HepG2 (cell line): Measurements from ENCODE around the gene VAV2. TPM values are rescaled to one million over a fixed set of nuclear protein-coding genes. Genes with fewer than 3 reads are reported as not detected.

Experiments used
- ATAC-seq: fragments of 200-7000 bp; cut with Tn5 transposase; 3 replicates; pipeline ENCODE4 v1.9.1; 2020; ENCODE audit warnings: mild to moderate bottlenecking, moderate library complexity
- BruUV-seq: library from RNA; stranded (reverse); fragments of 400-500 nt; replicated peaks from 2 replicates; lab custom pipeline; 2021; lab: Mats Ljungman, UMichigan
- CTCF ChIA-PET: fragments of 300-600 bp; formaldehyde crosslinking; extraction: SDS; loops from one replicate; lab custom pipeline; 2021; ENCODE audit warnings: low total read pairs, inconsistent platforms, low intra/inter-chr PET ratio; lab: Yijun Ruan, JAX
- POLR2A ChIA-PET: fragments of 350-600 bp; sonication (Branson Sonifier 250); formaldehyde crosslinking; loops from one replicate; lab custom pipeline; 2020; ENCODE audit warnings: antibody characterized with exemption, inconsistent platforms; lab: Yijun Ruan, JAX
- DNase-seq: peaks from one replicate; pipeline ENCODE4 v3.0.0-alpha.2; 2015; ENCODE audit warnings: low spot score
- FAIRE-seq: peaks from 3 replicates; lab custom pipeline; 2011; peaks lifted over from hg19 to GRCh38; lab: Jason Lieb, UNC
- H2AFZ ChIP-seq: one replicate; pipeline ENCODE4 v1.6.1; 2011; ENCODE audit warnings: low read length, inconsistent platforms
- H3K27ac ChIP-seq: fragments of 300-600 bp; 3 replicates; pipeline ENCODE4 v1.8.0; 2011; ENCODE audit warnings: mixed run types, mild to moderate bottlenecking, mixed read lengths, low read length, inconsistent platforms; ENCODE audit not compliant: insufficient read depth; ENCODE audit errors: extremely low read length
- H3K27me3 ChIP-seq, 2 experiments: fragments of 200-600 bp in 1 of 2; 2 replicates in 1 of 2; 3 replicates in 1 of 2; pipeline versions ENCODE4 v1.6.0 to v1.8.0; 2011; ENCODE audit warnings: low read length in 2 of 2, mild to moderate bottlenecking in 2 of 2, moderate library complexity in 2 of 2, inconsistent platforms in 1 of 2; ENCODE audit not compliant: insufficient read depth in 2 of 2, control insufficient read depth in 1 of 2
- H3K36me3 ChIP-seq, 2 experiments: fragments of 200-600 bp in 1 of 2; replicated peaks in 1 of 2; 2 replicates in 1 of 2; 3 replicates in 1 of 2; pipeline versions ENCODE4 v1.5.1 to v1.8.0; 2011; ENCODE audit warnings: low read length in 2 of 2, inconsistent platforms in 1 of 2; ENCODE audit not compliant: insufficient read depth in 2 of 2, control insufficient read depth in 1 of 2
- H3K4me1 ChIP-seq: 2 replicates; pipeline ENCODE4 v1.5.1; 2012; ENCODE audit warnings: low read length, inconsistent platforms; ENCODE audit not compliant: insufficient read depth
- H3K4me2 ChIP-seq: 2 replicates; pipeline ENCODE4 v1.6.0; 2011; ENCODE audit warnings: low read depth, low read length, inconsistent platforms
- H3K4me3 ChIP-seq, 3 experiments: fragments of 200-600 bp in 1 of 3; sonication (generic), shearing (Covaris generic) in 1 of 3; replicated peaks in 1 of 3; 2 replicates each; pipeline ENCODE4 v1.5.1; 2011 to 2016; ENCODE audit warnings: low read length in 3 of 3, inconsistent platforms in 2 of 3, low read depth in 2 of 3, mild to moderate bottlenecking in 2 of 3, control low read depth in 1 of 3, mixed read lengths in 1 of 3; ENCODE audit not compliant: insufficient read depth in 1 of 3
- H3K79me2 ChIP-seq: one replicate; pipeline ENCODE4 v1.6.1; 2011; ENCODE audit warnings: low read length, inconsistent platforms; ENCODE audit not compliant: insufficient read depth
- H3K9ac ChIP-seq: 2 replicates; pipeline ENCODE4 v1.6.0; 2011; ENCODE audit warnings: mild to moderate bottlenecking, low read depth, low read length, inconsistent platforms; ENCODE audit not compliant: insufficient read depth
- H3K9me3 ChIP-seq: 2 replicates; pipeline ENCODE4 v1.5.1; 2012; ENCODE audit warnings: mild to moderate bottlenecking, low read length
- H4K20me1 ChIP-seq: 2 replicates; pipeline ENCODE4 v1.6.0; 2011; ENCODE audit warnings: inconsistent platforms, mild to moderate bottlenecking, low read length, moderate library complexity; ENCODE audit not compliant: insufficient read depth
- AGO2 ChIP-seq: fragments of 200-400 bp; formaldehyde crosslinking; optimal IDR thresholded peaks from 2 replicates; pipeline ENCODE3; 2017; ENCODE audit warnings: mild to moderate bottlenecking, low read depth, low read length, moderate library complexity
- CENPT ChIP-seq: sonication (generic); formaldehyde crosslinking; IDR thresholded peaks from 2 replicates; pipeline ENCODE4 v1.8.0; 2022; ENCODE audit warnings: low read depth, mild to moderate bottlenecking, moderate library complexity, missing genetic modification reagents
- EEA1 ChIP-seq: sonication (generic); formaldehyde crosslinking; IDR thresholded peaks from 2 replicates; pipeline ENCODE4 v1.5.1; 2020; ENCODE audit warnings: mild to moderate bottlenecking, missing genetic modification reagents, borderline replicate concordance
- MXI1 ChIP-seq: IDR thresholded peaks from 3 replicates; pipeline ENCODE4 v1.6.1; 2012; ENCODE audit warnings: low read depth, low read length, inconsistent platforms, borderline replicate concordance
- STAG1 ChIP-seq: sonication (generic); formaldehyde crosslinking; IDR thresholded peaks from 2 replicates; pipeline ENCODE4 v1.4.0; 2020; ENCODE audit warnings: missing genetic modification reagents
- ZBTB38 ChIP-seq: sonication (generic); formaldehyde crosslinking; IDR thresholded peaks from 2 replicates; pipeline ENCODE4 v1.5.1; 2020; ENCODE audit warnings: mild to moderate bottlenecking, missing genetic modification reagents
- ZNF451 ChIP-seq: sonication (generic); formaldehyde crosslinking; IDR thresholded peaks from 2 replicates; pipeline ENCODE4 v1.5.0; 2020; ENCODE audit warnings: mild to moderate bottlenecking, missing genetic modification reagents
- WGBS: methylation state at CpG from one replicate; pipeline ENCODE4 v1.1.6; 2017; ENCODE audit warnings: low lambda C conversion rate; 5-methylcytosine and 5-hydroxymethylcytosine counted together
- in situ Hi-C: cut with HindIII; loops from 2 replicates; pipeline ENCODE4 v1.10.0; 2017; ENCODE audit warnings: low pct_unique_long_range_greater_than_20kb; ENCODE audit not compliant: extremely low pct_ligation_motif_present
- intact Hi-C: fragments of 100-400 bp; cut with micrococcal nuclease; formaldehyde crosslinking; loops from one replicate; pipeline ENCODE4 v1.10.0; 2022; ENCODE audit not compliant: unreplicated experiment
- polyA plus RNA-seq, 8 experiments: library from polyadenylated mRNA; depleted of rRNA in 3 of 8; stranded (reverse) in 7 of 8; unstranded in 1 of 8; fragments of >200 nt; fragmentation: Illumina TruSeq in 4 of 8; extraction: Trizol in 4 of 8; gene quantifications; 2 replicates each; pipeline versions ENCODE4 v1.2.1 to v1.2.3, GENCODE V29; 2011 to 2016; ENCODE audit warnings: low read depth in 4 of 8, missing spikeins in 1 of 8, mixed read lengths in 1 of 8; ENCODE audit not compliant: insufficient read depth in 1 of 8
- total RNA-seq, 5 experiments: library from RNA; depleted of rRNA; stranded (reverse); fragments of >200 nt; fragmentation: Illumina TruSeq; extraction: Trizol; gene quantifications; 2 replicates each; pipeline ENCODE4 v1.2.3, GENCODE V29; 2016; ENCODE audit warnings: low read depth in 1 of 5
- TF ChIP-seq, protein P1 (sequence below): sonication (generic); formaldehyde crosslinking; IDR thresholded peaks from 2 replicates; pipeline ENCODE4 v1.4.0; 2020; ENCODE audit warnings: missing genetic modification reagents
- TF ChIP-seq, protein P2 (sequence below): sonication (generic); formaldehyde crosslinking; IDR thresholded peaks from 2 replicates; pipeline ENCODE4 v1.9.0; 2021; ENCODE audit warnings: missing genetic modification reagents, borderline replicate concordance
- TF ChIP-seq, protein P3 (sequence below): IDR thresholded peaks from 2 replicates; pipeline ENCODE4 v1.6.1; 2016
- TF ChIP-seq, protein P4 (sequence below): sonication (generic); formaldehyde crosslinking; IDR thresholded peaks from 2 replicates; pipeline ENCODE4 v1.5.1; 2020; ENCODE audit warnings: mild to moderate bottlenecking, missing genetic modification reagents, moderate library complexity

Gene VAV2
- total and polyA plus RNA-seq, 2 of the 13 experiments (the other 11 are each of a cell fraction or from before 2014, with no cell fraction given), result 22.5 to 22.9 TPM

DNA sequence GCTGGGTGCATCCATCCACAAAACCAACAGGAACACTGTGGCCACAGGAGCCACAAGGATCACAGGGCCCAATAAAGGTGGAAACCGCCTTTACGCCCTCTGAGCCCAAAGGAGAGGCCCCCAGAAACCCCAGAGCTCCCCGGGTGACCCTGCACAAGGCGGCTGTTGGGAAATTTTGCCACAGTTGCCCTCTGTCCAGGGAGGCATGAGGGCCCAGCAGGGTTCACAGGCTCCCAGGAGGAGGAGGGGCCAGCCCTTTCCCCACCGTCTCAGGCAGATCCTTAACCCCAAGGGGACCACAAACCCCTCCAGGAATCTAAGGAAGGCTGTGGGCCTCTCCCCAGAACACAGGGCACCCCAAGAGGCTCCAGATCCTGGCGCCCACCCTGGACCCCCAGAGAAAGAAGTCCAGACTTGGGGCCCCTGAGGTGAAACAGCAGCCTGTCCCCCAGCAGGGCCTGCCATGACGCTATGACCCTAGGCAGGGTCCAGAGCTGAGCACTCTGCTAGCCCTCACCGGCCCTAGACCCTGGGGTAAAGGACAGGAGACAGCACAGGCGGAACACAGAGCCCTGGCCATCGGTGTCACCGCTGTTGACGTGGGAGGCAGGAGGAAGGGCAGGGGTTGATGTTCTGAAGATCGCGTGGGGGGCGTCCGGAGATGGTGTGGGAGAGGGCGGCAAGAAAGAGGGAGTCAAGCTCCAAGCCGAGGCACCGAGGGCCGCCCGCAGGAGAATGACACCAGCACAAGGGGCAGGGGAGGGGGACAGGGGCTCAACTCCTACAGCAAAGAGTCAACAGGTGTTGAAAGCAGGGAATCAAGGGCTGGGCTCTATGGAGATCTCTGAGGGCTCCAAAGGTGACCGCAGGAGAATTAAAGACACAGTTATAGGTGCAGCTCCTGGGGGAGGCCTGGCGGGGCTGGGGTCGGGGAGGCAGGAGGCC, 97.5 kb downstream of the VAV2 start:
- no peak overlapping the region for H3K9ac ChIP-seq
- ChIA-PET CTCF (no interaction called here), POLR2A (interaction anchor here (1.3 kb wide), 1 partner anchor 12 kb away, joined by 3 read pairs; no protein-coding TSS in a partner anchor)
- H3K36me3 ChIP-seq, result peaks cover 2 to 6% of the 10 kb centered on the region in 2 experiments; a peak in 2 of 5 replicates
- DNase-seq (no peak), FAIRE-seq (no peak), ATAC-seq (no peak)
- peak overlapping the region; percentile 96 for H3K27ac ChIP-seq
- 91% methylated on average over 18 of the region's 24 CpGs for WGBS
- in situ Hi-C loops (no loop called here), intact Hi-C loops (no loop called here)
- no peaks in the 10 kb centered on the region for H4K20me1 ChIP-seq
- TF ChIP-seq ZBTB38, result peak; percentile 98
- TF ChIP-seq, protein P1, sequence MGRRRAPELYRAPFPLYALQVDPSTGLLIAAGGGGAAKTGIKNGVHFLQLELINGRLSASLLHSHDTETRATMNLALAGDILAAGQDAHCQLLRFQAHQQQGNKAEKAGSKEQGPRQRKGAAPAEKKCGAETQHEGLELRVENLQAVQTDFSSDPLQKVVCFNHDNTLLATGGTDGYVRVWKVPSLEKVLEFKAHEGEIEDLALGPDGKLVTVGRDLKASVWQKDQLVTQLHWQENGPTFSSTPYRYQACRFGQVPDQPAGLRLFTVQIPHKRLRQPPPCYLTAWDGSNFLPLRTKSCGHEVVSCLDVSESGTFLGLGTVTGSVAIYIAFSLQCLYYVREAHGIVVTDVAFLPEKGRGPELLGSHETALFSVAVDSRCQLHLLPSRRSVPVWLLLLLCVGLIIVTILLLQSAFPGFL (CRISPR knock-in tag), result no peak
- TF ChIP-seq, protein P2, sequence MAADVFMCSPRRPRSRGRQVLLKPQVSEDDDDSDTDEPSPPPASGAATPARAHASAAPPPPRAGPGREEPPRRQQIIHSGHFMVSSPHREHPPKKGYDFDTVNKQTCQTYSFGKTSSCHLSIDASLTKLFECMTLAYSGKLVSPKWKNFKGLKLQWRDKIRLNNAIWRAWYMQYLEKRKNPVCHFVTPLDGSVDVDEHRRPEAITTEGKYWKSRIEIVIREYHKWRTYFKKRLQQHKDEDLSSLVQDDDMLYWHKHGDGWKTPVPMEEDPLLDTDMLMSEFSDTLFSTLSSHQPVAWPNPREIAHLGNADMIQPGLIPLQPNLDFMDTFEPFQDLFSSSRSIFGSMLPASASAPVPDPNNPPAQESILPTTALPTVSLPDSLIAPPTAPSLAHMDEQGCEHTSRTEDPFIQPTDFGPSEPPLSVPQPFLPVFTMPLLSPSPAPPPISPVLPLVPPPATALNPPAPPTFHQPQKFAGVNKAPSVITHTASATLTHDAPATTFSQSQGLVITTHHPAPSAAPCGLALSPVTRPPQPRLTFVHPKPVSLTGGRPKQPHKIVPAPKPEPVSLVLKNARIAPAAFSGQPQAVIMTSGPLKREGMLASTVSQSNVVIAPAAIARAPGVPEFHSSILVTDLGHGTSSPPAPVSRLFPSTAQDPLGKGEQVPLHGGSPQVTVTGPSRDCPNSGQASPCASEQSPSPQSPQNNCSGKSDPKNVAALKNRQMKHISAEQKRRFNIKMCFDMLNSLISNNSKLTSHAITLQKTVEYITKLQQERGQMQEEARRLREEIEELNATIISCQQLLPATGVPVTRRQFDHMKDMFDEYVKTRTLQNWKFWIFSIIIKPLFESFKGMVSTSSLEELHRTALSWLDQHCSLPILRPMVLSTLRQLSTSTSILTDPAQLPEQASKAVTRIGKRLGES (CRISPR knock-in tag), result no peak
- no peak for TF ChIP-seq MXI1
- TF ChIP-seq EEA1 (CRISPR knock-in tag), result 0 out of 2 replicates have a peak, but pooled peaks have one; percentile 26
- TF ChIP-seq STAG1 (CRISPR knock-in tag), result no peak
- TF ChIP-seq, protein P3, sequence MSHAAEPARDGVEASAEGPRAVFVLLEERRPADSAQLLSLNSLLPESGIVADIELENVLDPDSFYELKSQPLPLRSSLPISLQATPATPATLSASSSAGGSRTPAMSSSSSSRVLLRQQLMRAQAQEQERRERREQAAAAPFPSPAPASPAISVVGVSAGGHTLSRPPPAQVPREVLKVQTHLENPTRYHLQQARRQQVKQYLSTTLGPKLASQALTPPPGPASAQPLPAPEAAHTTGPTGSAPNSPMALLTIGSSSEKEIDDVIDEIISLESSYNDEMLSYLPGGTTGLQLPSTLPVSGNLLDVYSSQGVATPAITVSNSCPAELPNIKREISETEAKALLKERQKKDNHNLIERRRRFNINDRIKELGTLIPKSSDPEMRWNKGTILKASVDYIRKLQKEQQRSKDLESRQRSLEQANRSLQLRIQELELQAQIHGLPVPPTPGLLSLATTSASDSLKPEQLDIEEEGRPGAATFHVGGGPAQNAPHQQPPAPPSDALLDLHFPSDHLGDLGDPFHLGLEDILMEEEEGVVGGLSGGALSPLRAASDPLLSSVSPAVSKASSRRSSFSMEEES (CRISPR knock-in tag), result no peak
- no peak for TF ChIP-seq CENPT (CRISPR knock-in tag)
- TF ChIP-seq, protein P4, sequence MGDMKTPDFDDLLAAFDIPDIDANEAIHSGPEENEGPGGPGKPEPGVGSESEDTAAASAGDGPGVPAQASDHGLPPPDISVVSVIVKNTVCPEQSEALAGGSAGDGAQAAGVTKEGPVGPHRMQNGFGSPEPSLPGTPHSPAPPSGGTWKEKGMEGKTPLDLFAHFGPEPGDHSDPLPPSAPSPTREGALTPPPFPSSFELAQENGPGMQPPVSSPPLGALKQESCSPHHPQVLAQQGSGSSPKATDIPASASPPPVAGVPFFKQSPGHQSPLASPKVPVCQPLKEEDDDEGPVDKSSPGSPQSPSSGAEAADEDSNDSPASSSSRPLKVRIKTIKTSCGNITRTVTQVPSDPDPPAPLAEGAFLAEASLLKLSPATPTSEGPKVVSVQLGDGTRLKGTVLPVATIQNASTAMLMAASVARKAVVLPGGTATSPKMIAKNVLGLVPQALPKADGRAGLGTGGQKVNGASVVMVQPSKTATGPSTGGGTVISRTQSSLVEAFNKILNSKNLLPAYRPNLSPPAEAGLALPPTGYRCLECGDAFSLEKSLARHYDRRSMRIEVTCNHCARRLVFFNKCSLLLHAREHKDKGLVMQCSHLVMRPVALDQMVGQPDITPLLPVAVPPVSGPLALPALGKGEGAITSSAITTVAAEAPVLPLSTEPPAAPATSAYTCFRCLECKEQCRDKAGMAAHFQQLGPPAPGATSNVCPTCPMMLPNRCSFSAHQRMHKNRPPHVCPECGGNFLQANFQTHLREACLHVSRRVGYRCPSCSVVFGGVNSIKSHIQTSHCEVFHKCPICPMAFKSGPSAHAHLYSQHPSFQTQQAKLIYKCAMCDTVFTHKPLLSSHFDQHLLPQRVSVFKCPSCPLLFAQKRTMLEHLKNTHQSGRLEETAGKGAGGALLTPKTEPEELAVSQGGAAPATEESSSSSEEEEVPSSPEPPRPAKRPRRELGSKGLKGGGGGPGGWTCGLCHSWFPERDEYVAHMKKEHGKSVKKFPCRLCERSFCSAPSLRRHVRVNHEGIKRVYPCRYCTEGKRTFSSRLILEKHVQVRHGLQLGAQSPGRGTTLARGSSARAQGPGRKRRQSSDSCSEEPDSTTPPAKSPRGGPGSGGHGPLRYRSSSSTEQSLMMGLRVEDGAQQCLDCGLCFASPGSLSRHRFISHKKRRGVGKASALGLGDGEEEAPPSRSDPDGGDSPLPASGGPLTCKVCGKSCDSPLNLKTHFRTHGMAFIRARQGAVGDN (CRISPR knock-in tag), result peak; percentile 46; the same call in 1 of the 2 replicates
- peak; percentile 16 for TF ChIP-seq AGO2
- TF ChIP-seq ZNF451 (CRISPR knock-in tag), result no peak
- H3K4me2 ChIP-seq, result no peak overlapping the region
- no peak overlapping the region for H3K4me3 ChIP-seq
- no peaks in the 10 kb centered on the region for H3K9me3 ChIP-seq
- peaks cover 27% of the 10 kb centered on the region for H3K79me2 ChIP-seq
- no TSS peak for BruUV-seq
- no peaks in the 10 kb centered on the region for H3K27me3 ChIP-seq
- peaks cover 72% of the 10 kb centered on the region for H3K4me1 ChIP-seq
- no peak overlapping the region for H2AFZ ChIP-seq
